Thyroid gland (tissue), 4 donors: Measurements from ENCODE around the gene ITGA1.

Experiments
- CTCF ChIP-seq, 6 experiments: fragments of 200-600 bp in 3 of 6; fragments of 450-650 bp in 3 of 6; sonication (generic) in 3 of 6; IDR thresholded peaks; one replicate each; pipeline ENCODE4 v1.5.1; 2016 to 2019; ENCODE audit warnings: antibody characterized with exemption in 6 of 6, mild to moderate bottlenecking in 2 of 6, inconsistent platforms in 1 of 6, moderate library complexity in 1 of 6
- POLR2A ChIP-seq, 2 donors: fragments of 450-650 bp; IDR thresholded peaks; one replicate each; pipeline ENCODE4 v1.6.1; 2017; ENCODE audit warnings: antibody characterized with exemption in 2 of 2, mild to moderate bottlenecking in 2 of 2, moderate library complexity in 1 of 2

- no peak for TF ChIP-seq CTCF (IDR thresholded peaks at IDR 0.05)
- no peak for TF ChIP-seq POLR2A (IDR thresholded peaks at IDR 0.05)
Observed at GRCh38 chr5:52767217-52767743, 20.4 kb upstream of the ITGA1 start.
